GM12878 (cell line): ENCODE measurements around the gene ZFYVE21. TPM values are rescaled to one million over a fixed set of nuclear protein-coding genes. Genes with fewer than 3 reads are reported as not detected.

Source experiments
- BHLHE40 ChIP-seq, 2 experiments: fragments of 450-650 bp in 1 of 2; IDR thresholded peaks; 2 replicates each; pipeline ENCODE4 v1.6.1; 2011 to 2017; ENCODE audit warnings: low read depth in 2 of 2, borderline replicate concordance in 1 of 2, improper control_type of control experiment in 1 of 2, low read length in 1 of 2, mild to moderate bottlenecking in 1 of 2
- CHD4 ChIP-seq: fragments of 200-600 bp; sonication (generic); IDR thresholded peaks from 2 replicates; pipeline ENCODE4 v1.6.1; 2016; ENCODE audit warnings: mild to moderate bottlenecking
- CUX1 ChIP-seq: IDR thresholded peaks from 2 replicates; pipeline ENCODE4 v1.6.1; 2012; ENCODE audit warnings: improper control_type of control experiment, low read depth, low read length; ENCODE audit not compliant: insufficient replicate concordance
- IKZF2 ChIP-seq, 2 experiments: fragments of 450-650 bp; IDR thresholded peaks; 2 replicates each; pipeline ENCODE4 v1.6.1; 2017; ENCODE audit warnings: mild to moderate bottlenecking in 2 of 2, moderate library complexity in 2 of 2
- KAT2A ChIP-seq: conservative IDR thresholded peaks from 2 replicates; pipeline ENCODE4 v1.6.1; 2011; ENCODE audit warnings: low read depth, low read length; ENCODE audit not compliant: control insufficient read depth
- KLF5 ChIP-seq: fragments of 450-650 bp; IDR thresholded peaks from 2 replicates; pipeline ENCODE4 v1.6.1; 2014; ENCODE audit warnings: mild to moderate bottlenecking; ENCODE audit not compliant: partially characterized antibody
- NRF1 ChIP-seq: conservative IDR thresholded peaks from 2 replicates; pipeline ENCODE4 v1.6.1; 2011; ENCODE audit warnings: mild to moderate bottlenecking, low read depth, low read length, improper control_type of control experiment
- PAX8 ChIP-seq: fragments of 450-650 bp; IDR thresholded peaks from 2 replicates; pipeline ENCODE4 v1.6.1; 2017; ENCODE audit warnings: mild to moderate bottlenecking, moderate library complexity
- RAD51 ChIP-seq: fragments of 450-650 bp; IDR thresholded peaks from 2 replicates; pipeline ENCODE4 v1.6.1; 2016; ENCODE audit warnings: moderate library complexity, mild to moderate bottlenecking, inconsistent platforms
- RCOR1 ChIP-seq: conservative IDR thresholded peaks from 2 replicates; pipeline ENCODE4 v1.6.1; 2012; ENCODE audit warnings: low read depth, low read length, improper control_type of control experiment
- RELB ChIP-seq: fragments of 450-650 bp; IDR thresholded peaks from 2 replicates; pipeline ENCODE4 v1.6.1; 2017; ENCODE audit warnings: low read depth, mild to moderate bottlenecking, moderate library complexity
- SREBF1 ChIP-seq: IDR thresholded peaks from 2 replicates; pipeline ENCODE4 v1.6.1; 2012; ENCODE audit warnings: mild to moderate bottlenecking, low read length
- polyA plus RNA-seq, 11 experiments: library from polyadenylated mRNA; depleted of rRNA in 4 of 11; unstranded in 6 of 11; stranded (reverse) in 5 of 11; fragments of >200 nt; fragmentation: Nextera tagmentation in 4 of 11; fragmentation: Illumina TruSeq in 1 of 11; extraction: Ambion mirVana in 4 of 11; extraction: Trizol in 1 of 11; gene quantifications; 1 replicate in 1 of 11; 2 replicates in 10 of 11; pipeline versions ENCODE4 v1.2.1 to v1.2.3, GENCODE V29; 2011 to 2016; ENCODE audit warnings: inconsistent platforms in 2 of 11, missing spikeins in 2 of 11, low read depth in 1 of 11
- total RNA-seq, 4 experiments: library from RNA; depleted of rRNA in 3 of 4; stranded (reverse); fragments of >200 nt in 3 of 4; fragmentation: Illumina TruSeq in 1 of 4; extraction: Trizol in 1 of 4; gene quantifications; 2 replicates each; pipeline versions ENCODE4 v1.2.1 to v1.2.3, GENCODE V29; 2013 to 2021
- TF ChIP-seq, protein P1 (sequence below): IDR thresholded peaks from 2 replicates; pipeline ENCODE4 v1.6.1; 2011; ENCODE audit warnings: borderline replicate concordance, low read depth, mild to moderate bottlenecking, moderate library complexity, mixed read lengths, low read length; ENCODE audit not compliant: insufficient read depth; ENCODE audit errors: extremely low read length

Gene ZFYVE21
- total and polyA plus RNA-seq, 10 of the 15 experiments (the other 5 are each of a cell fraction or from before 2014, with no cell fraction given), result 0.79 to 21.7 (median 13.8) TPM

- TF ChIP-seq CUX1 (no peak), RELB (no peak), RCOR1 (no peak), NRF1 (no peak), RAD51 (no peak), PAX8 (no peak), KLF5 (no peak), SREBF1 (no peak), CHD4 (no peak), BHLHE40 (IDR thresholded peaks at IDR 0.05; ENCODE audit: borderline replicate concordance in 1 of 2, low read depth in 2 of 2, low read length in 1 of 2) (peak in 1 of 2 experiments; percentile 38; a peak in 1 of 4 replicates), IKZF2 (IDR thresholded peaks at IDR 0.05) (no peak), KAT2A (no peak)
- TF ChIP-seq, protein P1, sequence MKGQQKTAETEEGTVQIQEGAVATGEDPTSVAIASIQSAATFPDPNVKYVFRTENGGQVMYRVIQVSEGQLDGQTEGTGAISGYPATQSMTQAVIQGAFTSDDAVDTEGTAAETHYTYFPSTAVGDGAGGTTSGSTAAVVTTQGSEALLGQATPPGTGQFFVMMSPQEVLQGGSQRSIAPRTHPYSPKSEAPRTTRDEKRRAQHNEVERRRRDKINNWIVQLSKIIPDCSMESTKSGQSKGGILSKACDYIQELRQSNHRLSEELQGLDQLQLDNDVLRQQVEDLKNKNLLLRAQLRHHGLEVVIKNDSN, result peak; percentile 45
- TF ChIP-seq, all 136 proteins: peak for 5
Measured at GRCh38 chr14:103713304-103714062, 2.1 kb upstream of the ZFYVE21 start (continued).
